ENCODE measurements around the gene PROX2. TPM values are rescaled to one million over a fixed set of nuclear protein-coding genes. Genes with fewer than 3 reads are reported as not detected.

PROX2 gene
- total and polyA plus RNA-seq, 12 donors = 0.08 TPM; not detected in 11

DNA sequence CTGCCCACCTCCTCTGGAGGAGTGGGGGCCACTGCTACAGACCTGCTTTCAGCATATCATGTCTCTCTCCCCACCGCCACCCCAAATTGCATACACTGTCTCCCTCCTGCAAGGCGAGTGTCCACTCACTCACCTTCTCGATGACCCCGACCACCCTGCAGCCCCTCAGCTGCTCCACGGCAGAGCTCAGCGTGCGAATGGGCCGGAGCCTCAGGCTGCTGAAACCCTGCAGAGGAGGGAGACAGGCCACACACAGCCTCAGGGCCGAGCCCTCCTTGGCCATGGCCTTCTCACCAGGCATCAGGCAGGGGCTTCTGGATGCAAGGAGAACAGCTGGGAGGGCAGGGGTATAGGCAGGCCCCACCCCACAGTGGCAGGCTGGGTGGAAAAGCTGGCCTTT lies 42.4 kb upstream of the PROX2 start:
- no peaks in the 10 kb centered on the region for H3K27me3 ChIP-seq
- WGBS, 4 donors = 91 to 98% (median 92%) methylated on average over 8 to 9 of the region's 9 CpGs
- H3K9me3 ChIP-seq (replicated peaks in 1 of 3) = no peaks in the 10 kb centered on the region
- TF ChIP-seq, protein P1, sequence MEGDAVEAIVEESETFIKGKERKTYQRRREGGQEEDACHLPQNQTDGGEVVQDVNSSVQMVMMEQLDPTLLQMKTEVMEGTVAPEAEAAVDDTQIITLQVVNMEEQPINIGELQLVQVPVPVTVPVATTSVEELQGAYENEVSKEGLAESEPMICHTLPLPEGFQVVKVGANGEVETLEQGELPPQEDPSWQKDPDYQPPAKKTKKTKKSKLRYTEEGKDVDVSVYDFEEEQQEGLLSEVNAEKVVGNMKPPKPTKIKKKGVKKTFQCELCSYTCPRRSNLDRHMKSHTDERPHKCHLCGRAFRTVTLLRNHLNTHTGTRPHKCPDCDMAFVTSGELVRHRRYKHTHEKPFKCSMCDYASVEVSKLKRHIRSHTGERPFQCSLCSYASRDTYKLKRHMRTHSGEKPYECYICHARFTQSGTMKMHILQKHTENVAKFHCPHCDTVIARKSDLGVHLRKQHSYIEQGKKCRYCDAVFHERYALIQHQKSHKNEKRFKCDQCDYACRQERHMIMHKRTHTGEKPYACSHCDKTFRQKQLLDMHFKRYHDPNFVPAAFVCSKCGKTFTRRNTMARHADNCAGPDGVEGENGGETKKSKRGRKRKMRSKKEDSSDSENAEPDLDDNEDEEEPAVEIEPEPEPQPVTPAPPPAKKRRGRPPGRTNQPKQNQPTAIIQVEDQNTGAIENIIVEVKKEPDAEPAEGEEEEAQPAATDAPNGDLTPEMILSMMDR (IDR thresholded peaks at IDR 0.05) = no peak
- no peak for TF ChIP-seq POLR2A (IDR thresholded peaks at IDR 0.05)
- intact Hi-C loops (cut with DNase I) = loop anchor here in 1 of 2 donors (10.0 kb wide), 1 partner anchor 166 kb away; no protein-coding TSS in a partner anchor
- no peak overlapping the region for H3K4me3 ChIP-seq
- no peak for DNase-seq
- no peaks in the 10 kb centered on the region for H3K36me3 ChIP-seq (replicated peaks in 1 of 2)
- peaks cover 0 to 14% of the 10 kb centered on the region in 2 donors for H3K4me1 ChIP-seq (replicated peaks in 1 of 2)
- H3K27ac ChIP-seq = peak overlapping the region in 1 of 5 donors; percentile 20

GRCh38 chr14:74917646-74918081 lies 41.7 kb upstream of the PROX2 start:
- H3K27ac ChIP-seq = peak overlapping the region in 2 of 5 donors; percentile 56 to 72
- no peaks in the 10 kb centered on the region for H3K9me3 ChIP-seq (replicated peaks in 1 of 3)
- TF ChIP-seq, protein P1 (IDR thresholded peaks at IDR 0.05) = no peak
- no peak for TF ChIP-seq POLR2A (IDR thresholded peaks at IDR 0.05)

DNA sequence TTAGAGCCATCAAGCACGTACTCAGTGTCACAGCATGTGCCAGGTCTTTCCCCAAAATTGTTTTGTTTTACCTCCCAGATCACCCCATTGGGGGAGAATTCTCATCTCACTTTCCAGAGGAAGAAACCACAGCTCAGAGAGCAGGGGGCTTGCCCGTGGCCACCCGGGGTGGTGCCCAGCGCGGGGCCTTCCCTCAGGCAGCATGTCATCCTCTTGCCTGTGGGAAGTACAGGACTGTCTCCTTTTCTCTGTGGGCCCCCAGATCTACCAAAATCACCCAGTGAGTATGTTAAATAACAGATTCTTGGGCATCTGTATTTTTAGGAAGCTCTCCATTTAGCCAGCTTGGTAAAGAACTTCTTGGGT lies 41.2 kb upstream of the PROX2 start:
- WGBS, 4 donors = 89 to 93% (median 92%) methylated on average over 5 of the region's 5 CpGs
- TF ChIP-seq, protein P1 (IDR thresholded peaks at IDR 0.05) = no peak
- TF ChIP-seq POLR2A (IDR thresholded peaks at IDR 0.05) = no peak
- intact Hi-C loops (cut with DNase I) = loop anchor here in 1 of 2 donors (10.0 kb wide), 1 partner anchor 168 kb away; no protein-coding TSS in a partner anchor
- Histone ChIP-seq H3K4me3 (no peak overlapping the region), H3K4me1 (replicated peaks in 1 of 2) (peaks cover 0 to 7% of the 10 kb centered on the region in 2 donors), H3K27ac (peak overlapping the region in 2 of 5 donors; percentile 56 to 72), H3K9me3 (replicated peaks in 1 of 3) (no peaks in the 10 kb centered on the region), H3K27me3 (no peaks in the 10 kb centered on the region), H3K36me3 (replicated peaks in 1 of 2) (no peaks in the 10 kb centered on the region)
- no peak for DNase-seq

More at GRCh38 chr14:74917646-74918081, 41.7 kb upstream of the PROX2 start:
- Histone ChIP-seq H3K27me3 (no peaks in the 10 kb centered on the region), H3K4me3 (no peak overlapping the region), H3K36me3 (replicated peaks in 1 of 2) (no peaks in the 10 kb centered on the region), H3K4me1 (replicated peaks in 1 of 2) (peaks cover 0 to 9% of the 10 kb centered on the region in 2 donors)
- WGBS, 4 donors = 53 to 66% (median 58%) methylated on average over 13 of the region's 13 CpGs
- intact Hi-C loops (cut with DNase I) = loop anchor here in 1 of 2 donors (10.0 kb wide), 1 partner anchor 167 kb away; no protein-coding TSS in a partner anchor
- peak in 2 of 7 donors; percentile 48 to 57 for DNase-seq

GRCh38 chr14:74915826-74916225 lies 39.9 kb upstream of the PROX2 start:
- 44 to 50% (median 48%) methylated on average over 7 of the region's 7 CpGs for WGBS, 4 donors

More at GRCh38 chr14:74915826-74916225, 39.9 kb upstream of the PROX2 start:
- no peak for DNase-seq
- TF ChIP-seq, protein P1 (IDR thresholded peaks at IDR 0.05) = no peak
- no peak for TF ChIP-seq POLR2A (IDR thresholded peaks at IDR 0.05)
- intact Hi-C loops (cut with DNase I) = loop anchor here in 1 of 2 donors (10.0 kb wide), 1 partner anchor 169 kb away; no protein-coding TSS in a partner anchor
- peak overlapping the region in 1 of 5 donors; percentile 29 for H3K27ac ChIP-seq
- no peaks in the 10 kb centered on the region for H3K36me3 ChIP-seq (replicated peaks in 1 of 2)
- H3K27me3 ChIP-seq = no peaks in the 10 kb centered on the region
- no peaks in the 10 kb centered on the region for H3K9me3 ChIP-seq (replicated peaks in 1 of 3)
- H3K4me1 ChIP-seq (replicated peaks in 1 of 2) = peaks cover 0 to 7% of the 10 kb centered on the region in 2 donors
- no peak overlapping the region for H3K4me3 ChIP-seq

Data from adrenal gland (tissue), 12 donors.